HEK293 (cell line): Measurements from ENCODE around the gene GOLGA1.
A peak's percentile ranks its signal among the peaks of the same experiment; 100 is the strongest.

Experiments
- CTCF ChIA-PET: fragments of 350-600 bp; formaldehyde crosslinking; extraction: SDS; loops from one replicate; lab custom pipeline; 2021; ENCODE audit warnings: antibody characterized with exemption; lab: Yijun Ruan, JAX
- POLR2A ChIA-PET: fragments of 300-600 bp; formaldehyde crosslinking; extraction: SDS; loops from one replicate; lab custom pipeline; 2020; ENCODE audit warnings: antibody characterized with exemption, inconsistent platforms; lab: Yijun Ruan, JAX
- H3K27ac ChIP-seq: fragments of 200-500 bp; sonication (Bioruptor generic); 2 replicates; pipeline ENCODE4 v1.5.1; 2014; ENCODE audit warnings: low read depth, low read length, control low read depth, inconsistent platforms; ENCODE audit errors: extremely low read depth
- H3K36me3 ChIP-seq, 2 experiments: fragments of 200-500 bp in 1 of 2; sonication (Bioruptor generic) in 1 of 2; 1 replicate in 1 of 2; 2 replicates in 1 of 2; pipeline ENCODE4 v1.5.1; 2014 to 2017; ENCODE audit warnings: inconsistent platforms in 2 of 2, low read length in 2 of 2; ENCODE audit not compliant: control insufficient read depth in 2 of 2, insufficient read depth in 1 of 2
- H3K4me1 ChIP-seq: fragments of 200-500 bp; sonication (Bioruptor generic); 2 replicates; pipeline ENCODE4 v1.5.1; 2014; ENCODE audit warnings: mild to moderate bottlenecking, low read length, inconsistent platforms; ENCODE audit not compliant: control insufficient read depth, insufficient read depth
- H3K4me3 ChIP-seq: 2 replicates; pipeline ENCODE4 v1.5.1; 2011; ENCODE audit warnings: low read depth, mild to moderate bottlenecking, control low read depth, low read length, moderate library complexity
- H3K9me3 ChIP-seq: fragments of 200-500 bp; sonication (Bioruptor generic); 2 replicates; pipeline ENCODE4 v1.5.1; 2014; ENCODE audit warnings: low read depth, low read length, inconsistent platforms; ENCODE audit not compliant: control insufficient read depth, insufficient read depth
- EGR2 ChIP-seq: fragments of 450-650 bp; formaldehyde crosslinking; IDR thresholded peaks from 2 replicates; pipeline ENCODE4 v1.5.1; 2016; ENCODE audit warnings: low read depth, missing biosample characterization, missing genetic modification characterization
- HOXC10 ChIP-seq: sonication (generic); formaldehyde crosslinking; IDR thresholded peaks from 2 replicates; pipeline ENCODE4 v1.8.1; 2023; ENCODE audit warnings: mild to moderate bottlenecking, missing genetic modification reagents
- ZFHX2 ChIP-seq: fragments of 450-650 bp; formaldehyde crosslinking; conservative IDR thresholded peaks from 2 replicates; pipeline ENCODE4 v1.5.1; 2016; ENCODE audit warnings: missing biosample characterization, missing genetic modification characterization
- ZFP69B ChIP-seq: fragments of 450-650 bp; formaldehyde crosslinking; IDR thresholded peaks from 2 replicates; pipeline ENCODE4 v1.5.1; 2016; ENCODE audit warnings: missing biosample characterization, missing genetic modification characterization
- ZIC2 ChIP-seq: fragments of 450-650 bp; formaldehyde crosslinking; IDR thresholded peaks from 2 replicates; pipeline ENCODE4 v1.5.1; 2016; ENCODE audit warnings: missing biosample characterization, missing genetic modification characterization
- ZNF114 ChIP-seq: fragments of 450-650 bp; formaldehyde crosslinking; IDR thresholded peaks from 2 replicates; pipeline ENCODE4 v1.5.0; 2017; ENCODE audit warnings: missing biosample characterization, missing genetic modification characterization
- ZNF211 ChIP-seq: fragments of 450-650 bp; formaldehyde crosslinking; IDR thresholded peaks from 2 replicates; pipeline ENCODE4 v1.5.1; 2016; ENCODE audit warnings: low read depth, missing biosample characterization, missing genetic modification characterization
- ZNF214 ChIP-seq: fragments of 450-650 bp; formaldehyde crosslinking; IDR thresholded peaks from 2 replicates; pipeline ENCODE4 v1.5.1; 2017; ENCODE audit warnings: missing biosample characterization, mild to moderate bottlenecking, missing genetic modification characterization, borderline replicate concordance
- ZNF248 ChIP-seq: fragments of 450-650 bp; formaldehyde crosslinking; IDR thresholded peaks from 2 replicates; pipeline ENCODE4 v1.5.1; 2017; ENCODE audit warnings: missing biosample characterization, missing genetic modification characterization
- ZNF600 ChIP-seq: fragments of 450-650 bp; formaldehyde crosslinking; IDR thresholded peaks from 2 replicates; pipeline ENCODE4 v1.5.1; 2016; ENCODE audit warnings: missing biosample characterization, missing genetic modification characterization
- ZNF621 ChIP-seq: fragments of 450-650 bp; formaldehyde crosslinking; IDR thresholded peaks from 2 replicates; pipeline ENCODE4 v1.5.1; 2017; ENCODE audit warnings: missing biosample characterization, missing genetic modification characterization
- TF ChIP-seq, protein P1 (sequence below): fragments of 450-650 bp; formaldehyde crosslinking; IDR thresholded peaks from 2 replicates; pipeline ENCODE4 v1.5.1; 2016; ENCODE audit warnings: missing biosample characterization, missing genetic modification characterization

Gene GOLGA1

DNA sequence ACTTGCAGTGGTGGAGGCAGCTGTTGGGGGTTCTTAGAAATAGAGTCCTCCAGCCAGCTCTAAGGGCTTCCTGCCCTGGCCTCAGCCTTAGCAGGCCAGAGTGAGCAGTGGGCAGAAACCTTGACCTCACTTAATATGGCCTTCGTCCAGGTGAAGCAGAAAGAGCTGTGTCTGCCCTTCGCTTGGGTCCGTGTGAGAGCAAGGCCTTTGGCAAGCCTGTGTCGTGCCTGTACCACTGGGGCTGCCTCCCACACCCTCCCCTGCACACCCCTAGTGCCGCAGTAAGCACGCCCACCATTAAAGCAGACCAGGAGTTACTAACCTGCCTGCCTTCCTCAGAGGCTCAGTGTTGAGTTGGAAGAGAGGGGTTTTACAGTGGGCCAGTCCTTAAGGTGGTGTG is 65.4 kb downstream of the GOLGA1 start:
- peaks cover 8 to 98% of the 10 kb centered on the region in 2 experiments; a peak in 2 of 3 replicates for H3K36me3 ChIP-seq

DNA sequence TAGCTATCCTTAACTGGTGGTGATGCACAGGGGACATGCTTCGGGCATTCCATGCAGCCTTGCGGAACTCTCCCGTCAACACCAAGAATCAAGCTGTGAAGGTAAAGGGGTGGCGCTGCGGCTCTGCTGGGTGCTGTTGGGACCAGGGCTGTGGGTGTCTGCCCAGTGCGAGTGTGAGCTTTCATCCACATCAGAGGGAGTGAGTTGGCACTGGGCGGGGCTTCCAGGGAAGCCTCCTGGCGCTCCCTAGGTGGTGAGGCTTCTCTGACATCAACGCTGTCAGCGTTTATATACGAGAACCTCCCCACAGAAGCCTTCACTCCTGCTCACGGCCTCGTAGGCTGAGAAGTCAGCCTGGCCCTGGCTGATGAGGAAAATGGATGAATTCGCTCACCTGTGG is 67.2 kb downstream of the GOLGA1 start:
- H3K4me3 ChIP-seq: no peak overlapping the region
- no peaks in the 10 kb centered on the region for H3K9me3 ChIP-seq
- H3K4me1 ChIP-seq: no peaks in the 10 kb centered on the region
- peaks cover 8 to 80% of the 10 kb centered on the region in 2 experiments; a peak in 2 of 3 replicates for H3K36me3 ChIP-seq
- no peak overlapping the region for H3K27ac ChIP-seq
- TF ChIP-seq ZNF248 (tag by site-specific recombination) (no peak), ZNF114 (tag by site-specific recombination) (no peak), ZFP69B (tag by site-specific recombination) (no peak), ZNF600 (tag by site-specific recombination) (peak; percentile 52; the same call in 1 of the 2 replicates), ZNF211 (tag by site-specific recombination) (no peak), ZIC2 (tag by site-specific recombination) (peak; percentile 46; the same call in 1 of the 2 replicates)
- ChIA-PET POLR2A (interaction anchor here (1.8 to 2.4 kb wide), 2 partner anchors 11 to 368 kb away, joined by 5 to 8 read pairs; partner anchors contain the start of genes ARPC5L and HSPA5), CTCF (interaction anchor here (0.9 to 2.2 kb wide), 2 partner anchors 21 to 102 kb away, joined by 3 to 10 read pairs; partner anchors contain the start of gene WDR38)

More for the DNA sequence above, 65.4 kb downstream of the GOLGA1 start:
- H3K4me3 ChIP-seq: no peak overlapping the region
- TF ChIP-seq ZFHX2 (tag by site-specific recombination) (peak; percentile 33; the same call in 1 of the 2 replicates), ZNF214 (tag by site-specific recombination) (no peak), EGR2 (tag by site-specific recombination) (peak; percentile 40; the same call in 1 of the 2 replicates)
- no peaks in the 10 kb centered on the region for H3K4me1 ChIP-seq
- POLR2A ChIA-PET: no interaction called here
- H3K9me3 ChIP-seq: no peaks in the 10 kb centered on the region
- CTCF ChIA-PET: no interaction called here
- no peak overlapping the region for H3K27ac ChIP-seq

DNA sequence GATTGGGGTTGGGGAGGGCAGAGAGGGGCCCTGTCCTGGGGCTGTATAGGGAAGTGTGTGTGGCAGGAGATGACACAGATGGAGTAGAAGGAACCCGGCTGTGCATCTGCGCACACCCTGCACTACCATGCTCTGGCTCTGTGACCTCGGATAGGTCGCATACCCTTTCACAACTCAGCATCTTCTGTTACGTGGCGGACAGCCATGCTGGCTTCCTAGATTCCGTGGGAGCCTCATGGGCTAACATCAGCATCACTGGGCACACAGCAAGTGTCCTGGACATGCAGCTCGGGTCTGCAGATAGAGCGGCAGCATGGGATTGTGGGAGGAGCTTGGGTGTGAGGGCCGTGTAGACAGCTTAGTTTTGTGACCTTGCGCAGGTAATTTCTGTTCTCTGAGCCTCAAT is 69.7 kb downstream of the GOLGA1 start:
- TF ChIP-seq ZNF600 (tag by site-specific recombination) (peak; percentile 45; the same call in 1 of the 2 replicates), HOXC10 (CRISPR knock-in tag) (no peak)
- H3K9me3 ChIP-seq: no peaks in the 10 kb centered on the region
- ChIA-PET POLR2A (interaction anchor here (0.5 to 2.3 kb wide), 5 partner anchors 10 to 54 kb away, joined by 3 to 17 read pairs (median 4); partner anchors contain the start of genes ARPC5L and RPL35), CTCF (interaction anchor here (1.2 to 1.7 kb wide), 2 partner anchors 15 to 253 kb away, joined by 3 to 5 read pairs; no protein-coding TSS in a partner anchor)
- no peak overlapping the region; the same call in 1 of the 2 replicates for H3K4me3 ChIP-seq
- peaks cover 4% of the 10 kb centered on the region; the same call in 1 of the 2 replicates for H3K4me1 ChIP-seq
- peaks cover 8 to 55% of the 10 kb centered on the region in 2 experiments; a peak in 2 of 3 replicates for H3K36me3 ChIP-seq
- no peak overlapping the region; the same call in 1 of the 2 replicates for H3K27ac ChIP-seq

DNA sequence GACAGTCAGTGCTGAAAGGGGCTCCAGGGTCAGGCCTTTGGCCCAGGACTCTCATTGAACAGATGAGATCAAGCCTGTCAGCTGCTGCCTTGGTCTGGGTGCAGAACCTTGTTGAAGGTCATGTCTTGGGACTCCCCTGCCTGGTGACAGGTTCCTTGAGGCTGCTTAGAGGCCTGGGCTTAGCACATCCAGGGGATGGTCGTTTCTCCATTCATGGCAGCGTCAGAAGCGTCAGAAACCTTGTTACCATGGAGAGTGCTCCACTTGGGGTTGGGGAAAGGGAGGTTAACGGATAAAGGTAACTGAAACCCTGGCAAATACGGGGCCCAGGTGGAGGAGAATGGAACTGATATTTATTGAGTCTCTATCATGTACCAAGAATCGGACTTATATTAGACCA is 70.2 kb downstream of the GOLGA1 start:
- Histone ChIP-seq H3K27ac (peak overlapping the region; percentile 78; the same call in 1 of the 2 replicates), H3K36me3 (peaks cover 8 to 51% of the 10 kb centered on the region in 2 experiments; a peak in 2 of 3 replicates), H3K4me3 (peak overlapping the region; percentile 91), H3K9me3 (no peaks in the 10 kb centered on the region), H3K4me1 (peaks cover 4% of the 10 kb centered on the region; the same call in 1 of the 2 replicates)
- ChIA-PET CTCF (interaction anchor here (1.2 to 1.7 kb wide), 3 partner anchors 15 to 252 kb away, joined by 3 to 6 read pairs (median 5); no protein-coding TSS in a partner anchor), POLR2A (interaction anchor here (1.2 to 2.7 kb wide), 4 partner anchors 9 to 100 kb away, joined by 3 to 17 read pairs (median 8); partner anchors contain the start of genes ARPC5L, NR6A1 and RPL35)
- no peak for TF ChIP-seq ZNF621 (tag by site-specific recombination)
- TF ChIP-seq, protein P1, sequence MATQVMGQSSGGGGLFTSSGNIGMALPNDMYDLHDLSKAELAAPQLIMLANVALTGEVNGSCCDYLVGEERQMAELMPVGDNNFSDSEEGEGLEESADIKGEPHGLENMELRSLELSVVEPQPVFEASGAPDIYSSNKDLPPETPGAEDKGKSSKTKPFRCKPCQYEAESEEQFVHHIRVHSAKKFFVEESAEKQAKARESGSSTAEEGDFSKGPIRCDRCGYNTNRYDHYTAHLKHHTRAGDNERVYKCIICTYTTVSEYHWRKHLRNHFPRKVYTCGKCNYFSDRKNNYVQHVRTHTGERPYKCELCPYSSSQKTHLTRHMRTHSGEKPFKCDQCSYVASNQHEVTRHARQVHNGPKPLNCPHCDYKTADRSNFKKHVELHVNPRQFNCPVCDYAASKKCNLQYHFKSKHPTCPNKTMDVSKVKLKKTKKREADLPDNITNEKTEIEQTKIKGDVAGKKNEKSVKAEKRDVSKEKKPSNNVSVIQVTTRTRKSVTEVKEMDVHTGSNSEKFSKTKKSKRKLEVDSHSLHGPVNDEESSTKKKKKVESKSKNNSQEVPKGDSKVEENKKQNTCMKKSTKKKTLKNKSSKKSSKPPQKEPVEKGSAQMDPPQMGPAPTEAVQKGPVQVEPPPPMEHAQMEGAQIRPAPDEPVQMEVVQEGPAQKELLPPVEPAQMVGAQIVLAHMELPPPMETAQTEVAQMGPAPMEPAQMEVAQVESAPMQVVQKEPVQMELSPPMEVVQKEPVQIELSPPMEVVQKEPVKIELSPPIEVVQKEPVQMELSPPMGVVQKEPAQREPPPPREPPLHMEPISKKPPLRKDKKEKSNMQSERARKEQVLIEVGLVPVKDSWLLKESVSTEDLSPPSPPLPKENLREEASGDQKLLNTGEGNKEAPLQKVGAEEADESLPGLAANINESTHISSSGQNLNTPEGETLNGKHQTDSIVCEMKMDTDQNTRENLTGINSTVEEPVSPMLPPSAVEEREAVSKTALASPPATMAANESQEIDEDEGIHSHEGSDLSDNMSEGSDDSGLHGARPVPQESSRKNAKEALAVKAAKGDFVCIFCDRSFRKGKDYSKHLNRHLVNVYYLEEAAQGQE: peak; percentile 79
